NCI-H1694 (cell line): ENCODE results near the gene KCNJ11.

Experiments
- DNase-seq: peaks from one replicate; lab custom pipeline; 2025; lab: John Stamatoyannopoulos, UW

KCNJ11 gene

GRCh38 chr11:17353821-17354600, 34.4 kb downstream of the KCNJ11 start:
- DNase-seq: no peak

GRCh38 chr11:17352950-17353820, 35.3 kb downstream of the KCNJ11 start:
- peak; percentile 66 for DNase-seq

- DNase-seq: no peak
These were observed 36.8 kb downstream of the KCNJ11 start, which contains the start of gene NCR3LG1 for GRCh38 chr11:17351510-17352176. Gene NCR3LG1, plus strand, starts transcription at chr11:17351800. Its CDS starts 170 bp downstream, at chr11:17351970.

- no peak for DNase-seq
These were observed 37.3 kb downstream of the KCNJ11 start for GRCh38 chr11:17351172-17351509.

- DNase-seq: no peak
These were observed 37.8 kb downstream of the KCNJ11 start for GRCh38 chr11:17350455-17351171.

- no peak for DNase-seq
These were observed 40.8 kb downstream of the KCNJ11 start for GRCh38 chr11:17347676-17348075.

GRCh38 chr11:17343907-17344306, 44.6 kb downstream of the KCNJ11 start:
- no peak for DNase-seq

GRCh38 chr11:17343257-17343656, 45.2 kb downstream of the KCNJ11 start:
- no peak for DNase-seq
